Natural killer cell (primary cell): Measurements from ENCODE around the gene NAALADL2. TPM values are rescaled to one million over a fixed set of nuclear protein-coding genes. Genes with fewer than 3 reads are reported as not detected.

Source experiments
- ATAC-seq, 3 donors: fragments of 150-1000 bp in 2 of 3; fragments of 200-7000 bp in 1 of 3; cut with Tn5 transposase; 1 replicate in 1 of 3; 2 replicates in 2 of 3; pipeline ENCODE4 v1.10.0; 2021; ENCODE audit warnings: mild to moderate bottlenecking in 2 of 3, moderate library complexity in 2 of 3
- DNase-seq, 2 donors: peaks; one replicate each; pipeline versions ENCODE4 v3.0.0 to v3.0.0-alpha.2; 2013 to 2021; ENCODE audit warnings: mixed read lengths in 1 of 2
- H3K27ac ChIP-seq: one replicate; pipeline ENCODE4 v1.5.1; 2013; ENCODE audit warnings: mild to moderate bottlenecking, low read length
- H3K27me3 ChIP-seq: one replicate; pipeline ENCODE4 v1.6.1; 2013; ENCODE audit warnings: low read length; ENCODE audit not compliant: control insufficient read depth, insufficient read depth
- H3K36me3 ChIP-seq: one replicate; pipeline ENCODE4 v1.6.1; 2013; ENCODE audit warnings: low read length; ENCODE audit not compliant: control insufficient read depth, insufficient read depth
- H3K4me1 ChIP-seq: one replicate; pipeline ENCODE4 v1.6.1; 2013; ENCODE audit warnings: low read length; ENCODE audit not compliant: control insufficient read depth, insufficient read depth
- H3K4me3 ChIP-seq: one replicate; pipeline ENCODE4 v1.5.1; 2013; ENCODE audit warnings: low read length
- H3K9me3 ChIP-seq: one replicate; pipeline ENCODE4 v1.6.1; 2013; ENCODE audit warnings: low read length; ENCODE audit not compliant: control insufficient read depth, insufficient read depth
- H3K27ac Mint-ChIP-seq, 2 donors: one replicate each; pipeline ENCODE4 v1.8.0; 2022; ENCODE audit warnings: mild to moderate bottlenecking in 2 of 2, mixed read lengths in 2 of 2, moderate library complexity in 1 of 2
- H3K27me3 Mint-ChIP-seq, 2 donors: one replicate each; pipeline ENCODE4 v1.8.0; 2022; ENCODE audit warnings: low read depth in 2 of 2, mixed read lengths in 2 of 2
- H3K36me3 Mint-ChIP-seq: one replicate; pipeline ENCODE4 v1.8.0; 2022; ENCODE audit warnings: mixed read lengths
- H3K4me1 Mint-ChIP-seq, 2 donors: one replicate each; pipeline ENCODE4 v1.8.0; 2022; ENCODE audit warnings: mixed read lengths in 2 of 2
- H3K4me3 Mint-ChIP-seq: one replicate; pipeline ENCODE4 v1.8.0; 2022; ENCODE audit warnings: mild to moderate bottlenecking, moderate library complexity, mixed read lengths
- H3K9me3 Mint-ChIP-seq, 2 donors: one replicate each; pipeline ENCODE4 v1.8.0; 2022; ENCODE audit warnings: mixed read lengths in 2 of 2
- CTCF ChIP-seq: fragments of 200-600 bp; IDR thresholded peaks from one replicate; pipeline ENCODE4 v1.8.0; 2022; ENCODE audit warnings: antibody characterized with exemption
- WGBS: methylation state at CpG from one replicate; pipeline ENCODE4 v1.1.7; 2013; ENCODE audit warnings: missing lambda C conversion rate; ENCODE audit not compliant: insufficient coverage; 5-methylcytosine and 5-hydroxymethylcytosine counted together
- intact Hi-C: fragments of 100-400 bp; cut with micrococcal nuclease; formaldehyde crosslinking; loops from one replicate; pipeline ENCODE4 v1.14.2; 2022
- total RNA-seq, 4 donors: library from RNA; stranded (reverse); fragments of 120-200 nt in 1 of 4; gene quantifications; one replicate each; pipeline versions ENCODE4 v1.2.3 to v1.2.4, GENCODE V29; 2013 to 2022

NAALADL2 gene
- total RNA-seq, 3 donors from 2014 or later (not counting 1 experiment from before 2014, with no cell fraction given) = not detected

GRCh38 chr3:175214216-175214615, 355.1 kb downstream of the NAALADL2 start:
- Histone ChIP-seq H3K27ac (no peak overlapping the region), H3K27me3 (no peaks in the 10 kb centered on the region), H3K4me3 (no peak overlapping the region), H3K9me3 (no peaks in the 10 kb centered on the region), H3K4me1 (no peaks in the 10 kb centered on the region), H3K36me3 (no peaks in the 10 kb centered on the region)
- H3K4me1 Mint-ChIP-seq = no peaks in the 10 kb centered on the region
- H3K27me3 Mint-ChIP-seq = no peaks in the 10 kb centered on the region
- no peak overlapping the region for H3K27ac Mint-ChIP-seq
- intact Hi-C loops = no loop called here
- H3K4me3 Mint-ChIP-seq = no peak overlapping the region
- no peak for TF ChIP-seq CTCF
- ATAC-seq (no peak), DNase-seq (no peak)
- 100% methylated on average over 1 of the region's 1 CpG for WGBS
- H3K36me3 Mint-ChIP-seq = no peaks in the 10 kb centered on the region
- peaks cover 12 to 18% of the 10 kb centered on the region in 2 donors for H3K9me3 Mint-ChIP-seq

- H3K9me3 Mint-ChIP-seq = peaks cover 10 to 17% of the 10 kb centered on the region in 2 donors
- TF ChIP-seq CTCF = no peak
- H3K27me3 ChIP-seq = no peaks in the 10 kb centered on the region
- H3K27ac ChIP-seq = no peak overlapping the region
- H3K4me1 ChIP-seq = no peaks in the 10 kb centered on the region
- ATAC-seq (no peak), DNase-seq (no peak)
- intact Hi-C loops = no loop called here
- no peaks in the 10 kb centered on the region for H3K9me3 ChIP-seq
- H3K4me1 Mint-ChIP-seq = no peaks in the 10 kb centered on the region
- no peaks in the 10 kb centered on the region for H3K36me3 Mint-ChIP-seq
- no peaks in the 10 kb centered on the region for H3K36me3 ChIP-seq
- H3K4me3 Mint-ChIP-seq = no peak overlapping the region
- H3K27ac Mint-ChIP-seq = no peak overlapping the region
- H3K4me3 ChIP-seq = no peak overlapping the region
- 80% methylated on average over 1 of the region's 1 CpG for WGBS
- no peaks in the 10 kb centered on the region for H3K27me3 Mint-ChIP-seq
Measured at GRCh38 chr3:175215833-175216232, 356.7 kb downstream of the NAALADL2 start.

- intact Hi-C loops = no loop called here
- 17% methylated on average over 1 of the region's 1 CpG for WGBS
- H3K27ac Mint-ChIP-seq = no peak overlapping the region
- no peaks in the 10 kb centered on the region for H3K36me3 ChIP-seq
- no peaks in the 10 kb centered on the region for H3K27me3 Mint-ChIP-seq
- no peaks in the 10 kb centered on the region for H3K27me3 ChIP-seq
- H3K9me3 ChIP-seq = peaks cover 4% of the 10 kb centered on the region
- no peak for DNase-seq
- TF ChIP-seq CTCF = no peak
- no peaks in the 10 kb centered on the region for H3K4me1 Mint-ChIP-seq
- no peaks in the 10 kb centered on the region for H3K4me1 ChIP-seq
- ATAC-seq = no peak
- no peak overlapping the region for H3K27ac ChIP-seq
- no peaks in the 10 kb centered on the region for H3K36me3 Mint-ChIP-seq
- no peak overlapping the region for H3K4me3 ChIP-seq
- H3K4me3 Mint-ChIP-seq = no peak overlapping the region
- H3K9me3 Mint-ChIP-seq = peaks cover 5 to 10% of the 10 kb centered on the region in 2 donors
Measured at GRCh38 chr3:175222356-175222755, 363.2 kb downstream of the NAALADL2 start.

- peaks cover 4% of the 10 kb centered on the region for H3K9me3 ChIP-seq
- Mint-ChIP-seq H3K4me3 (no peak overlapping the region), H3K27me3 (no peaks in the 10 kb centered on the region), H3K9me3 (peaks cover 5 to 10% of the 10 kb centered on the region in 2 donors), H3K27ac (no peak overlapping the region), H3K36me3 (no peaks in the 10 kb centered on the region), H3K4me1 (no peaks in the 10 kb centered on the region)
- 91% methylated on average over 6 of the region's 6 CpGs for WGBS
- H3K4me1 ChIP-seq = no peaks in the 10 kb centered on the region
- H3K4me3 ChIP-seq = no peak overlapping the region
- H3K36me3 ChIP-seq = no peaks in the 10 kb centered on the region
- ATAC-seq = no peak
- TF ChIP-seq CTCF = no peak
- intact Hi-C loops = no loop called here
- DNase-seq = no peak
- H3K27ac ChIP-seq = no peak overlapping the region
- no peaks in the 10 kb centered on the region for H3K27me3 ChIP-seq
Measured at GRCh38 chr3:175224051-175224450, 364.9 kb downstream of the NAALADL2 start.
